NCI-H1105 treated with DMSO at 0.1 percent for 48 hours (cell line): ENCODE results near the gene UCN2.

ENCODE experiments used
- DNase-seq: peaks from one replicate; lab custom pipeline; 2025; lab: John Stamatoyannopoulos, UW

UCN2 gene

DNA sequence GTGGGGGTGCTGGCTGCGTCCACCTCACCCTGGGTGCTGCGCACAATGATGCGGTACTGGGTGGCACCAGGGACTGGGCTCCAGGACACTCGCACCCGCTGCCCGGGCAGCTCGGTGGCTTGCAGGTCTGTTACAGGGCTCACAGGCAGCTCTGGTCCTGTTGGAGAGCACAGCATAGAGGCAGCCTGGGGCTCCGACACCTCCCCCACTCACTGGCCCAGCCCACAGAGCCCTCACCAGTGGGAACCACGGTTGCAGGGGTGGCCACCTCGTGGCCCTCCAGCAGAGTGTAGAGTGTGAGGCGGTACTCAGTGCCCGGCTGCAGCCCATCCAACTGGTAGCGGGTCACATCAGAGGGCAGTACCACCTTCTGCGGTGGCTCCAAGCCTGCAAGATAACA lies 27.9 kb upstream of the UCN2 start:
- DNase-seq: no peak

DNA sequence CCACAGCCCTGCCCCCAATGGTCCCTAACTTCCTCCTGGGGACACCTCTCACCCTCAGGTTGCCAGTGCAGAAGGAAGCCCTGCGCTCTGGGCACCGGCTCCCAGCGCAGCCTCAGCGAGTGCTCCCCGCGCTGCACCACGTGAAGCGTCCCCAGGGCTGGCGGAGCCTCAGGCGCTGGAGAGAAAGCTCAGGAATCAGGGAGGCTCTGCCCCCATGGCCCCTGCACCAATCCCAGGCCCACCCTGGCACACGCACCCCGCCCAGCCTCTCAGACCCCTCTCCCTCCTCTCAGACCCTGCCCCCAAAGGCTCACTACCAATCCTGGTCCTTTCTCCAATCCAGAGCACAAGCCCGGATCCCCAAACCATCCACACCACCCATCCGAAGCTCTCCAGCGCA lies 24.6 kb upstream of the UCN2 start:
- no peak for DNase-seq

DNA sequence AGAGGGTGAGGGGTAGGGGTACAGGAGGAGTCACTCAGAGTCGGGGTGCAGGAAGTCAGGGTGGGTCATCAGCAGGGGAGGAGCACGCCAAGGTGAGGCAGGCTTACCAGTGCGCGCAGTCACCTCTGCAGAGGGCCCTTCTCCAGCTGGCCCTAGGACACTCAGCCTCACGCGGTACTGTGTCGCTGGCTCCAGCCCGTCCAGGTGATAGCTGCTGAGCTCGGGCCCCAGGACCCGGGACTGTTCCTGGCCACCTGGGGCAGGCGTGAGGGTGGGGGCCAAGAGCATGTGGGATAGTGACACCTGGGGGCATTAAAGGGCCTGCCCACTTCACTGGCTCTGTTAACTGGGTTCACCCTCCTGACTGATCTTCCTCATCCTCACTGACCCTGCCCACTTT lies 24.1 kb upstream of the UCN2 start:
- no peak for DNase-seq

GRCh38 chr3:48585411-48585810 lies 21.8 kb upstream of the UCN2 start:
- DNase-seq: no peak

DNA sequence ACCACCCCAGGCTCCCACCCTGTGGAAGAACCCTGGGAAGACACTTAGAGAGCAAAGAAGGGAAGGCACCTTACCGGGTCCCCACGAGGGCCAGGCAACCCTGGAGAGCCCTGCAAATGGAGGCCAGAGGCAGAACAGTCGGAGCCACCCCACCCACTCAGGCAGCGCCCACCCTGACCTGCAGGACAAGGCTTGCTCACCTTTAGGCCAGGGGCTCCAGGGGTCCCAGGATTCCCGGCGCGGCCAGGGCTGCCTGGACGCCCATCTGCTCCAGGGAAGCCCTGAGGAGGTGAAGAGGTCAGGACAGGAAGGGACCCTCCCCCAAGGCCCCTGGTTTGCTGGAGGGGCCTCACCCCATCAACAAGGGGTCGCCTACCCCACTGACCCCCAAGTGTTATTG lies 21.3 kb upstream of the UCN2 start:
- DNase-seq: no peak

DNA sequence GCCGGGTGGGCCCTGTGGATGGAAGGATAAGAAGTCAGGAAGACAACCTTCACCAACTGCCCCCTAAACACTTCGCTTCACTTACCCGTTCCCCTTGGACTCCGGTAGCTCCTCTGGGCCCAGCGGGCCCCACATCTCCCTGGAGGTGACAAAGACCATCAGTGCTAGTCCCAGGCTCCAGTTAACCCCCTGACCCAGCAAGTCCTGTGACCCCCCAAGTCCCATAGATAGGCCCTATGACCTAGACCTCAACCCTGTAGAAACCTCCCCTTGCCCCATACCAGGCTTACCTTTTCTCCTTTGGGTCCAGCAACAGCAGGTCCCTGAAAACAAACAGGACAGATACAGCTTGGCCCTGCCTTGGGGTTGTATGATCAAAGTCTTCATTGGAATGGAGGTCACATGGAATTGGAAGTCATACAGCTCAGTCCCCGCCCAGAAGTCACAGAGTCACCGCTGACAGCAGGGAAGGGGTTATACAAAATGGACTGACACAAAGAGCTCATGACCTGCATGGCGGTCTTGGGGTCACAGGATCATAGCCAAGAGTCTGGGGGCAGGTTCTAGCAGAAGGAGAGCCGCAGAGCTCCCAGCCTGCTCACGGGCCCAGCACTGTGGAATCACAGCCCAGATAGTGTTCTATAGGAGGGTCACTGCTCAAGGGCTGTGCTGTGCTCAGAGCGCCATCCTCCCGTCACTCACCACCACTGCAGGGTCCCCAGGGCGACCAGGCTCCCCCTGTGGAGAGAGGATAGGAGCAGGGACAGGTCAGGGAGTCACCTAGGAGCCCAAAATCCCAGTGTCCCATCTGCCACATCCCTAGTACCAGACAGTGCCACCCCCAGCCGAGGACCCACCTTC lies 18.3 kb upstream of the UCN2 start:
- DNase-seq: no peak

DNA sequence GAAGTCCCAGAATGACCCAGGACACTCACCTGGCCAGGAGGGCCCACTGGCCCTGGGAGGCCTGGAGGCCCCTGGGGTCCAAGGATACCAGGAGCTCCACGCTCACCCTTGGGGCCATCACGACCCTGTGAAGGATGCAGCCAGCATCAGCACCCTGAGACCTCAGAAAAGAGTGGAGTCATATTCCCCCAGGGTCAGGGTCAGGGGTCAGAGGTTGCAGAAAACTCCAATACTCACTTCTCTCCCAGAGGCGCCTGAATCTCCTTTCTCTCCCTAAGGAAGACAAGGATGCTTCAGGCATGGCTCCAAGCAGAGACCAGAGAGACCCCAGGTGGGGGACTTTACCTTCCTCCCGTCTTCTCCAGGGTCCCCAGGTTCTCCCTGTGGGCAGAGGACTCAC lies 13.1 kb upstream of the UCN2 start:
- DNase-seq: no peak

- DNase-seq: no peak
Measured at GRCh38 chr3:48575366-48575765, 11.8 kb upstream of the UCN2 start.

- no peak for DNase-seq
Measured at GRCh38 chr3:48573973-48574585, 10.5 kb upstream of the UCN2 start.

DNA sequence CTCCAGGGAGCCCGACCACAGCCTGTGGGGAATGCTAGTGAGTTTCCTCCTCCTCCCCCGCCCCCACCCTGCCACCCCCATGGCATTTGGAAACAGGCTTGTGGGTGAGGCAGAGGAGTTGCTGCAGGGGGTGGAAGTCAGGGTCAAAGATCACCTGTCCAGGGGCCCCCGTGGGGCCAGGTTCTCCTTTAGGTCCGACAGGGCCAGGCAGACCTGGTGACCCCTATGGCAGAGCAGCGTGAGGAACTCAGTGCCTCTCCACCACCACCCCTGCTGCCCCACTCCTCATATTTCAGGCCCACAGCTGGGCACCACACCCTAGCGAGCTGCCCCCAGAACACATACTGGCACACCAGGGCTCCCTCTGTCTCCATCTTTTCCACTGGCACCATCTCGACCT lies 8.9 kb upstream of the UCN2 start:
- no peak for DNase-seq

DNA sequence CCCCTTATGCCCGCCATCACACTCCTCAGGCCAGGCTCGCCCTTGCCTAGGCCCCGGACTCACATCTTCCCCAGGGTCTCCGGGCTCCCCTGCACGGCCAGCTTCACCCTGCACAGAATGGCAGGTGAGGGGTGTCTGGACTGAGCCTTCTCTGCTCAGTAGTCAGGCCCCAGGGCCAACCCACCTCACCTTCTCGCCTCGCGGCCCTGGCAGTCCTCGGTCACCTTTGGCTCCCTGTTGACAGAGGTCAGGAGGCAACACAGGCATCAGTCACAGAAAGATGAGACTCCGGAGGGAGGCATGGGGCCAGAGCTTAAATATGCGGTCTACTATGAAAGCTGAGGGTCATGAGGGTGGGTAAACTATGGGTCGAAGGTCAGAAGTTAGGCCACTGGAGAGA lies 8.4 kb upstream of the UCN2 start:
- no peak for DNase-seq

DNA sequence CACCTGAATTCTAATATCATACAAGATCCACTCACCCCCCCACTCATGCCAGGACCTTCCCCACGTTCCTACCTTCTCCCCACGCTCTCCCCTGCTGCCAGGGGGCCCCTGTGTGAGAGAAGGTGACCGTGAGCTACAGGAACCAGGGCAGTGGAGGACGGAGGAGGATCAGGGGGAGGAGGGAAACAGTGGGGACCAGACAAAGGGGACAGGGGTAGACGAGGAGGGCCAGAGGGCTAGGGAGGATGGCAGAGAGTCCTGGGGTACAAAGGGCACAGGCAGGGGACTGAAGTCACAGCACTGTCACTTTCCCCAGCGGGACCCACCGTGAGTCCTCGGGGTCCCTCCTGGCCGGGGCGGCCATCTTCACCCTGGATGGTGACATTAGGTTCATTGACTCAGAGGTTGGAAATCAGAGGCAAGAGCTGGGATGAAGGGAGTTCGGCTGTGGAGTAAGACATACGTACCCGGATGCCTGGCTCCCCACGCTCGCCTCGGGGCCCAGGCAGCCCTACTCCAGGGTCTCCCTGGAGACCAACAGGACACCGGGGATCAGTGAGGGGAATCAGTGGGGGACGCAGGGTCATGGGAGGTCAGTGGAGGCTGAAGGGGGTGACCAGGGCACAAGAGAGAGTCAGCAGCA lies 6.3 kb upstream of the UCN2 start:
- no peak for DNase-seq

DNA sequence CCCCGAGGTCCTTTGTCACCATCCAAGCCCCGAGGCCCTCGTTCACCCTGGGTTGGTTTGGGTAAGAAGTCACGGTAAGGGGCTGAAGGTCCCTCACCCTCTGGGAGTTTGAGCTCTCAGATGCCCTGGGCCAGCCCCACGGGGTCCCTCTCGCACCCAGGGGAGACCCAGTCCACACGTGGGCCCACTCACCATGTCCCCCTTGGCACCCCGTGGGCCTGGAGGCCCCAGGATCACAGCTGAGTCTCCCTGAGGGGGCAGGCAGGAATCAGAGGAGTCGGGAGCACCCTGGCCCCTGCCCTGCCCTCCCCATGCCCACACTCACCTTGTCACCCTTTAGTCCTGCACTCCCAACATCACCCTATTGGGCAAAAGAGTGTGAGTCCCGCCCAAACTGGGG lies 5.8 kb upstream of the UCN2 start:
- no peak for DNase-seq

- no peak for DNase-seq
Measured at GRCh38 chr3:48568476-48568875, 4.9 kb upstream of the UCN2 start.

DNA sequence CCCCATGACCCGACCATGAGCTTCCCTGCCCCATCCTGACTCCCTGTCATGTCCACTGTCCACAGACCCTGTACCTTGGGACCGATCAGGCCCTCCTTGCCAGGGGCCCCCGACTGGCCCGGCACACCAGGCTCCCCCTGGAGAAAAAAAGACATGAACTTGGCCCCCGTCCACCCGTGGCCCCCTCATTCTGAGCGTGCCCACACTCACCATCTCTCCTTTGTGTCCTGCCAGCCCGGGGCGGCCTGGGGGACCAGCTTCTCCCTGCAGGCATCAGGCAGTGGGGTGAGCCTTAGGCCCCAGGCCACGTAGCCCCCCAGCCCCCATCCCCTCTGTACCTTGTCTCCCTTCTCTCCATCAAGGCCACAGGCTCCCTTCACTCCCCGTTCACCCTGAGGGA lies 3.9 kb upstream of the UCN2 start:
- DNase-seq: no peak

DNA sequence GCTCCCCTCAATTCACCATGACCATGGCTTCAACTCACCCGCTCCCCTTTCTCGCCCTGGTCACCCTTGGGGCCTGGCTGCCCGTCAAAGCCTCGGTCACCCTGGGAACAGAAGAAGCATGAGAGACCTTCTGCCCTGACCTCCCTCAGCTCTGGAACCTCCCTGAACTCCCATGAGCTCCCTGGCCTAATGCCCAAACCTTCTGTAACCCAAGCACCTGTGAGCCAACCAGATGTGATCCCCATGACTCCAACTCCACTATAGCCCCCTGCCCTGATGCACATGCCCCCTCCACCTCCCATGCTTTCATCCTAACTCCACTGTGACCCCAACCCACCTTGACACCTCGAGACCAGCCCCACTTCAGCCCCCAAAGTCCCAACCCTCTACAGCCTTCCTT lies 3.5 kb upstream of the UCN2 start:
- DNase-seq: no peak

DNA sequence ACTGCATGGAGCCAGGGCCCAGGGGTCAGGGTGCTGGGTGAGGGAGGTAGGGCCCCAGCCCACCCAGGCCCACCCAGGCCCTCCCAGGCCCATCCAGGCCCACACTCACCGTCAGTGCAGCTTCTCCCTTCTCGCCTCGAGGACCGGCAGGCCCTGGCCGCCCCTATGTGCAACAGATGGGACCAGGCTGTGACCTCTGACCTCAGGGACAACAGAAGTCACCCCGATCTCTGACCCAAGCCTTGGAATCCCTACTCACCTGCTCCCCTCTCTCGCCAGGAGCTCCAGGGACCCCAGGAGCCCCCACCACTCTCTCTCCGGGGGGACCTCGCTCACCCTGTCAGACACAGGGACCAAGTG lies 2.8 kb upstream of the UCN2 start:
- no peak for DNase-seq

DNA sequence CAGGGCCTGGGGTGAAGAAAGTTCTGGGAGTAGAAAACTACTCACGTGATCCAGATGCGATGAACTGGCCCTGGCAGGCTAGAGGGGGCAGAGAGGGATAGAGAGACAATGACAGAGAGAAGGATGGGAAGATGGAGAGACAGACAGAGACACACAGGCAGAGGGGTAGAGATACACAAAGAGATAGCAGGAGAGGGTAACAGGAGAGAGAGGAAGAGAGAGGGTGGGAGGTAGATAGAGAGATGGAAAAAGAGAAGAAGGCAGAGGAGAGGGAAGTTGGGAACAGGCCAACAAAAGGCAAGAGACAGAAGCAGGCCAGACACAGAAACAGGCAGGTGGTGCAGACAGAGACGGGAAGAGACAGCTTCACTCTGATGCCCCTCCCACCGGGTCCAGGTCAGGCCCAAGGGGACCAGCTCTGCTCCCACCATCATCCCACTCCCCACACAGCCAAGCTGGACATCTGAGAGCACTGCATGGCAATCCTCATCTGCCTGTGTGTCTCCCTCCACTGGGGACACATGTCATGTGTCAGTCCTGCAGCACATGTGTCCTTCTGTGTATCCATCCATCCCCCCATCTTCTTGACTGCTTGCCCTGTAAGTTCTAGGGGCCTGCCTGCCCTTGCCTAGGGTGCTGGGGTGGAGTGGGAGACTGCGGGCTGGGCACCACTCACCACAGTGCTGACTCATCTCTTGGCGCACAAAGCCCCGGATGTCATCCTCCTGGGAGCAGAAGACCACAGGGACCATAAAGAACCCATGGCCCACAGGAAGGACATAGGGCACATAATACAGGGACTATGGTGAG lies 2.2 kb upstream of the UCN2 start:
- DNase-seq: no peak

- no peak for DNase-seq
Measured at GRCh38 chr3:48565186-48565585, 1.6 kb upstream of the UCN2 start.

- DNase-seq: no peak
Measured at GRCh38 chr3:48564667-48565066, 1.1 kb upstream of the UCN2 start.

DNA sequence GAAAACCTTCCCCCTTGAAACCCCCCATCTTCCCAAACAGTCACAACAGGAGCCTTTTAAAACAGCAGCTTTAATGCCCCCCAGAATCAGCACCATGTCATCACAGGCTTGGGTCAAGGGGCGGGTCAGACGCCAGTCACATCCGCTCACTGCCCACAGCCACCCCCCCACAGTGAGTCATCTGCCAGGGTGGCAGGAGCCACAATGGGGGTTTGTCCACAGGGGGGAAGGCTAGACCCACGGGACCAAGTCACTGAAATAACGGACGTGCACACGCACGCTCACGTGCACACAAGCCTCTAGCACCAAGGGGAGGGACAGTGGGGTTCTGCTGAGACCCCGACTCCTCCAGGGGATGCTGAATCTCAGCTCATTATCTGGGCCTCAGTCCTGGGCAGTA lies 441 bp upstream of the UCN2 start:
- DNase-seq: no peak

DNA sequence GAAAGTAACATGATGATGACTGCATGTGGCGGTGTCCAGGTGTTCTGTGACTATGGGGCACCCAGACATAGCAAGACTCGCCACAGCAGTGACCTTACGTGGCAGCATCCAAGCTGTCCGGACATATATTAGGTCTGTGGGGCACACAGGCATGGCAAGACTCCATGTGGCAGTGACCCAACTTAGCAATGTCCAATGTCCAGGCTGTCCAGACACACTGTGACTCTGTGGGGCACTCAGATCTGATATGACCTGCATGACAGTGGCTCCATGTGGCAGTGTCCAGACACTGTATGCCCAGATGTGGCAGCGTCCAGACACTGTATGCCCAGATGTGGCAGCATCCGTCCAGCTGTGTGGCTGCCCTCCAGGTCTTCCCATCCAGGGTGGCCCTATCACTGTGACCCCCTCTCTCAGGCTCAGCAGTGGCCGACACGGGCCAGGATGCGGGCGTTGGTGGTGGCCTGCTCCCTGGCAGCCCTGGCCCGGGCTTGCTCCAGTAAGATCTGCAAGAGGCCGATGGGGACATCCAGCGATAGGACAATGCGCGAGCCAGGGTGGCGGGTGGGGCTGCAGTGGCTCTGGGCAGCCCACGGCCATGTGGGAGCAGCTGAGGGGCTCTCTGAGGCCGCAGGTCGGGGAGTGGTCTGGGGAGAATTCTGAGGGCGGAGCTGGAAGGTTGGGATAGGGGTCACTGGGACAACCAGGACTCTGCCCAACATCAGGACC lies 1.1 kb downstream of the UCN2 start:
- no peak for DNase-seq
